ENCODE results near the gene KDM4C.

Gene KDM4C

DNA sequence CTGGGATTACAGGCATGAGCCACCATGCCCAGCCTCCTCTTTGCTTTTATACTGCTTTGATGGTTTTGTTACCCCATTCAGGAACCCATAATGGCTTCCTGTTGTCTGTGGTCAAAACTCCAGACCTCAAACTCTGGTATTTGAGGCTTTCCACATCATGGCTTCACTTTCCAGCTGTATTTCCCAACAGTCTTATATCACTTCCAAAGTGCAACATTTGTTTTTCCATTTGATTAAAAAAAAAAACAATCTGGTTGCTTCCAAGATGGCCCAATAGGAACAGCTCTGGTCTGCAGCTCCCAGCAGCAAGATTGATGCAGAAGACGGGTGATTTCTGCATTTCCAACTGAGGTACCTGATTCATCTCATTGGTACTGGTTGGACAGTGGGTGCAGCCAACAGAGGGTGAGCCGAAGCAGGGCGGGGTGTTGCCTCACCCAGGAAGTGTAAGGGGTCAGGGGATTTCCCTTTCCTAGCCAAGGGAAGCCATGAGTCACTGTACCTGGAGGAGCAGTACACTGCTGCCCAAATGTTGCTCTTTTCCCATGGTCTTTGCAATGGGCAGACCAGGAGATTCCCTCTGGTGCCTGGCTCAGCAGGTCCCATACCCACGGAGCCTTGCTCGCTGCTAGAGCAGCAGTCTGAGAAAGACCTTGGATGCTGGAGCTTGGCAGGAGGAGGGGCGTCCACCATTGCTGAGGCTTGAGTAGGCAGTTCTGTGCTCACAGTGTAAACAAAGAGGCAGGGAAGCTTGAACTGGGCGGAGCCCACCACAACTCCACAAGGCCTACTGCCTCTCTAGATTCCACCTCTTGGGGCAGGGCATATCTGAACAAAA, 458.4 kb downstream of the KDM4C start:
- POLR2A ChIA-PET, result no interaction called here
- CTCF ChIA-PET, result no interaction called here
- no peak overlapping the region for H3K4me3 ChIP-seq (ENCODE audit: low read depth, low read length)
- TF ChIP-seq, protein P1, sequence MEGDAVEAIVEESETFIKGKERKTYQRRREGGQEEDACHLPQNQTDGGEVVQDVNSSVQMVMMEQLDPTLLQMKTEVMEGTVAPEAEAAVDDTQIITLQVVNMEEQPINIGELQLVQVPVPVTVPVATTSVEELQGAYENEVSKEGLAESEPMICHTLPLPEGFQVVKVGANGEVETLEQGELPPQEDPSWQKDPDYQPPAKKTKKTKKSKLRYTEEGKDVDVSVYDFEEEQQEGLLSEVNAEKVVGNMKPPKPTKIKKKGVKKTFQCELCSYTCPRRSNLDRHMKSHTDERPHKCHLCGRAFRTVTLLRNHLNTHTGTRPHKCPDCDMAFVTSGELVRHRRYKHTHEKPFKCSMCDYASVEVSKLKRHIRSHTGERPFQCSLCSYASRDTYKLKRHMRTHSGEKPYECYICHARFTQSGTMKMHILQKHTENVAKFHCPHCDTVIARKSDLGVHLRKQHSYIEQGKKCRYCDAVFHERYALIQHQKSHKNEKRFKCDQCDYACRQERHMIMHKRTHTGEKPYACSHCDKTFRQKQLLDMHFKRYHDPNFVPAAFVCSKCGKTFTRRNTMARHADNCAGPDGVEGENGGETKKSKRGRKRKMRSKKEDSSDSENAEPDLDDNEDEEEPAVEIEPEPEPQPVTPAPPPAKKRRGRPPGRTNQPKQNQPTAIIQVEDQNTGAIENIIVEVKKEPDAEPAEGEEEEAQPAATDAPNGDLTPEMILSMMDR (IDR thresholded peaks at IDR 0.05; ENCODE audit: insufficient read depth, low read length, missing control alignments), result no peak
- no peak for DNase-seq (ENCODE audit: low read depth, low spot score)

DNA sequence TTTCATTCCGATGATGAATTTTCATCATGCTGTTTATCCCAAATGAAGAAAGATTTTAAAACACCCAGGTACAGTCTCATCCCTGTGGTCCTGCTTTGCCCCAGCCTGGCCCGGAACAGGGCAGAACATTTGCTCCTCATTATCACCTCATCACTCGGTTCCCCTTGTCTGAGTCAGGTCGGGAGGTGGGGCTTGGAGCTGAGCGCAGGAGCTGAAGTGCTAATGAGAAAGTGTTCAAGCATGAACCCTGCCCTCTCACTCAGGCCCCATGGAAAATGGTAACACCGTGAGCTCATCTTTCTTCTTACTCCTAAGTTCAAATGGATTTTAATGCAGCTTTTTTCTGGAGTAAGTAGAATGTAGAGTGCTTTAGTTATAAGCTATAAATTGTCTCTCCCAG, 466.2 kb downstream of the KDM4C start:
- CTCF ChIA-PET, result no interaction called here
- POLR2A ChIA-PET, result no interaction called here
- no peak overlapping the region for H3K4me3 ChIP-seq (ENCODE audit: low read depth, low read length)
- DNase-seq (ENCODE audit: low read depth, low spot score), result no peak
- TF ChIP-seq, protein P1 (IDR thresholded peaks at IDR 0.05; ENCODE audit: insufficient read depth, low read length, missing control alignments), result no peak

Measured in AG04449 (cell line).